SJSA1 (cell line): ENCODE measurements around the gene TULP4. TPM values are rescaled to one million over a fixed set of nuclear protein-coding genes. Genes with fewer than 3 reads are reported as not detected.
"Not testable (repeated sequence)": the region's sequence is repeated elsewhere in the genome, so short reads cannot be mapped to it uniquely, and the experiment has no call there.

Experiments used
- DNase-seq, 2 experiments: peaks; one replicate each; pipeline ENCODE4 v3.0.0-alpha.2; 2015 to 2020; ENCODE audit warnings: low spot score in 2 of 2, low read depth in 1 of 2
- H3K27ac ChIP-seq: fragments of 250-450 bp; sonication (Bioruptor Pico); 2 replicates; pipeline ENCODE4 v1.5.1; 2020; ENCODE audit warnings: mild to moderate bottlenecking, moderate library complexity
- H3K27me3 ChIP-seq: fragments of 250-450 bp; sonication (Bioruptor Pico); replicated peaks from 2 replicates; pipeline ENCODE4 v1.5.1; 2020; ENCODE audit warnings: mild to moderate bottlenecking, moderate library complexity
- H3K36me3 ChIP-seq: fragments of 250-450 bp; sonication (Bioruptor Pico); 2 replicates; pipeline ENCODE4 v1.5.1; 2020; ENCODE audit warnings: mild to moderate bottlenecking
- H3K4me1 ChIP-seq: fragments of 250-450 bp; sonication (Bioruptor Pico); replicated peaks from 2 replicates; pipeline ENCODE4 v1.6.1; 2021; ENCODE audit warnings: mild to moderate bottlenecking
- H3K4me3 ChIP-seq: fragments of 250-450 bp; sonication (Bioruptor Pico); 2 replicates; pipeline ENCODE4 v1.5.1; 2020; ENCODE audit warnings: mild to moderate bottlenecking
- H3K9me3 ChIP-seq: fragments of 250-450 bp; sonication (Bioruptor Pico); replicated peaks from 2 replicates; pipeline ENCODE4 v1.5.1; 2020; ENCODE audit warnings: mild to moderate bottlenecking
- total RNA-seq: library from RNA; depleted of rRNA; stranded (reverse); fragments of >200 nt; shearing (Covaris generic); gene quantifications from 2 replicates; pipeline ENCODE4 v1.2.3, GENCODE V29; 2014

The TULP4 gene
- total RNA-seq, 1 experiment from 2014 or later = 70.1 TPM

DNA sequence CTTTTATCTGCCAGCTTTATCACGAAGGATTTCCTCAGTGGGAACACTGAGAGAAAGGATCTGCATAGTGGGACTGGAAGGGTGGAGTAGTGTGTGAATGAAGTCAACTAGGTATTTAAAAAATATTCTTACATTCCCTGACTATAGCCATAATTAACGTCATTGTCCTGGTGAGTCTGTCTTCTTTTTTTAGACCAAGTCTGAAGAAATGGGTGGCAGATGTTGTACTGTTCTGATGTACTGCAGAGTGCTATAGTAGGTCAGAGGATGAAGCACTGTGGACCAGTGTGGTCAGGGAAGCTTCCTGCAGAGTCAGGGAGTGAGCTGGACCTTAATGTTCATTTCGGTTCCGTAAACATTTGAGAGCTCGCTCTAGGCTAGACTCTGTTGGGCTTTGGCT is 11.9 kb downstream of the TULP4 start:
- Histone ChIP-seq H3K9me3 (no peaks in the 10 kb centered on the region), H3K27ac (no peak overlapping the region), H3K36me3 (no peaks in the 10 kb centered on the region), H3K27me3 (no peaks in the 10 kb centered on the region), H3K4me1 (peaks cover 11% of the 10 kb centered on the region; the same call in 1 of the 2 replicates), H3K4me3 (no peak overlapping the region)
- DNase-seq = no peak

DNA sequence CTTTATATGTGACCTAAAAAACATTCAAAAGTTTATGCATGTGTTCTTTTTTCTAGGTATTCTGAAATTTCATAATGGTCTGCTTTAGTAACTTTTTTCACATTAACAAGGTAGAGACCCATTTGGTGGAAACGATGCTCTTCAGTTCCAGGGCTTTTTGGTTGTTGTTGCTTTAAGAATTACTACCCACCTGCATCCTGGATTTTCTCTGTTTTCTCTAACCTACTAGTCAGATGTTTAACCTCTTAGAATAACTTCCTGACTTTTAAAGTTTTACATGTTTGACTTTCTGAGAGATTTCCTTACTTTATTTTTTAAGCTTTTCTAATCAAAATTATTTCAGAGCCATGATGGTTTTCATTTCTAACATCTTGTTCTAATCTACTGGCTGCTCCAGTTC is 14.9 kb downstream of the TULP4 start:
- no peak for DNase-seq
- H3K9me3 ChIP-seq = peaks cover under 1% of the 10 kb centered on the region; the same call in 1 of the 2 replicates
- H3K4me1 ChIP-seq = peaks cover 7% of the 10 kb centered on the region; the same call in 1 of the 2 replicates
- no peaks in the 10 kb centered on the region; the same call in 1 of the 2 replicates for H3K36me3 ChIP-seq
- no peaks in the 10 kb centered on the region for H3K27me3 ChIP-seq
- no peak overlapping the region for H3K27ac ChIP-seq
- H3K4me3 ChIP-seq = no peak overlapping the region

DNA sequence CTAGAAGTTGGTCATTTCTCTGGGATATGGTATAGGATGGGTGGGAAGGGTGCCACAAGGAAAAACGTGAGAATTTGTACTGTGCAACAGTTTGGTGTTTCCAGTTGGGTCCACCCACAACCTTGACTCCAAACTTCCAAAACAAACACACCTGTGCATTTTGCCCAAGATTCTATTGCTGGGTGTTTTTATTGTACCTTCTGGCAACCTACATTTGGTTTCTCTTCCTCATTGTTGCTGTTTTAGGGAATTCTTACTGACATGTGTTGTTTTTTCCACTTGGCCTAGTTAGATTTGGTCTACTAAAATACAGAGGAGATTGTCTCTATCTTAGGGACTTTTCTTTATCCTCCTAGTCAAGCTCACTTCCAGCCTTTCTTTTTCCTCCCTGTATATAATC is 16.7 kb downstream of the TULP4 start:
- no peak for DNase-seq

DNA sequence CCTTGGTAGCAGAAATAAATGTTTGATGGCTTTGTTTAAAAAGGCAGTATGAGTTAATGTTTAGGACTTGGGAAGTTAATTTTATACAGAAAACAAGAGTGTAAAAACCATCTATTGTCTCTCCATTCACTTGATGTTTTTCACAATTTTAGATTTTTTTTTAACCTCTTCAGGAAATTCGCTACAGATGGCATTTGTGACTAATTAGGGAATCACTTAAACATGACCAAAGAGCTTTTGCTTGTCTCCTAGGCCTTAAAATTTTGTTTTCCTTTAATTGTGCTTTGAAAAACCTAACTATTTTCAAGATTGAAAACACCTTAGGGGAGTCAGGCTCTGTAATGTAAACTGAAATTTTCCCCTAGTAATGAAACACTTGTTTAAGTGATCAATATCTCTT is 17.3 kb downstream of the TULP4 start:
- Histone ChIP-seq H3K4me3 (no peak overlapping the region), H3K27ac (no peak overlapping the region), H3K4me1 (no peaks in the 10 kb centered on the region), H3K27me3 (no peaks in the 10 kb centered on the region), H3K9me3 (peaks cover 13% of the 10 kb centered on the region), H3K36me3 (peaks cover 12% of the 10 kb centered on the region)
- DNase-seq = no peak

More for the DNA sequence above, 16.7 kb downstream of the TULP4 start:
- H3K27me3 ChIP-seq = no peaks in the 10 kb centered on the region
- peaks cover 12% of the 10 kb centered on the region for H3K36me3 ChIP-seq
- H3K4me3 ChIP-seq = no peak overlapping the region
- peaks cover 13% of the 10 kb centered on the region for H3K9me3 ChIP-seq
- H3K4me1 ChIP-seq = no peaks in the 10 kb centered on the region
- H3K27ac ChIP-seq = no peak overlapping the region

DNA sequence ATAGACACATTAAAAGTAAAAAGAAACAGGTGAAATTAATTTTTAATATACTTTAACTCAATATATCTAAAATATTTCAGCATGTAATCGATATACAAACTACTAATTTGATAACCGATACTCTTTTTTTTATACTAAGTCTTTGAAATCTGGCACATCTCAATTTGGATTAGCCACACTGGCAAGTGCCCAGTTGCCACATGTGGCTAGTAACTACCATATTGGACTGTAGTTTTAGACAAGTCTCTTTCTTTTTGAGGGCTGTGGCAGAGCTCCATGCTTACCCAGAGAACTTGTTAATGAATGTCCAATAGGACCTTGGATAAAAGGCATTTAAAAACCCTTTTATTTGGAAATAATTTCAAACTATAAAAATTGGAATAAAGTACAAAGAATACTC is 17.8 kb downstream of the TULP4 start:
- Histone ChIP-seq H3K27me3 (no peaks in the 10 kb centered on the region), H3K9me3 (peaks cover 13% of the 10 kb centered on the region), H3K27ac (no peak overlapping the region), H3K4me1 (no peaks in the 10 kb centered on the region), H3K4me3 (no peak overlapping the region), H3K36me3 (peaks cover 12% of the 10 kb centered on the region)
- no peak for DNase-seq

DNA sequence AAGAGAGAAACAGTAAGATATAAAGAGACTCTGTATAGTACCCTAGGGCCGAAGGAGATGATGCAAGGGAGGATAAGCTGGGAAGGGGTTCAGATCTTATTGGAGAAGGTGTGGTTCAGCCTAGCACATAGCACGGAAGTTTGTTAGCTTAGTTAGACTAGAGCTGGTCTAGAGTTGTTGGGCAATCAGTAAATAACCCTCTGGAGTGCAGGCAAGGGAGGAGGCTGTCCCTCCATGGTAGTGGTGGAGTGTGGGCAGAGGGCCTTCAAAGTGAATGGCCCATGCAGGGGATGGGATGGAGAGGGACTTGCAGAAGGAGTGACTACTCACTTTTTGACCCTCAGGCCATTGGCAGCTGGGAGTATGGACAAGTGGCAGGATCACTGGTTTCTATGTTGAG is 20.0 kb downstream of the TULP4 start:
- Histone ChIP-seq H3K27ac (no peak overlapping the region), H3K9me3 (peaks cover 13% of the 10 kb centered on the region), H3K4me3 (no peak overlapping the region), H3K36me3 (peaks cover 12% of the 10 kb centered on the region), H3K27me3 (no peaks in the 10 kb centered on the region), H3K4me1 (no peaks in the 10 kb centered on the region)
- no peak for DNase-seq

DNA sequence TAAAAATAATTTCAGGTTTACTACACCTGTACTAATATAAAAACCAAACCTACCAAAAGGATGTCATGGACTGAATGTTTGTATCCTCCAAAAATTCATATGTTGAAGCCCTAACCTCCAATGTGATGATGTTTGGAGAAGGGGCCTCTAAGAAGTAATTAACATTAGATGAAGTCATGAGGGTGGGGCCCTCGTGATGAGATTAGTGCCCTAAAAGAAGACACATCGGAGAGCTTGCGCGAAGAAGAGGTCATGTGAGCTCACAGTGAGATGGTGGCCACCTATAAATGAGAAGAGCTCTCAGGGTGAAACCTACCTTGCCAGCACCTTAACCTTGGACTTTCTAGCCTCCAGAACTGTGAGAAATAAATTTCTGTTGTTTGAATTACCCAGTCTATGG is 20.8 kb downstream of the TULP4 start:
- Histone ChIP-seq H3K27ac (no peak overlapping the region), H3K27me3 (no peaks in the 10 kb centered on the region), H3K4me1 (no peaks in the 10 kb centered on the region), H3K4me3 (no peak overlapping the region), H3K36me3 (peaks cover 20% of the 10 kb centered on the region), H3K9me3 (peaks cover 13% of the 10 kb centered on the region)
- DNase-seq = no peak

DNA sequence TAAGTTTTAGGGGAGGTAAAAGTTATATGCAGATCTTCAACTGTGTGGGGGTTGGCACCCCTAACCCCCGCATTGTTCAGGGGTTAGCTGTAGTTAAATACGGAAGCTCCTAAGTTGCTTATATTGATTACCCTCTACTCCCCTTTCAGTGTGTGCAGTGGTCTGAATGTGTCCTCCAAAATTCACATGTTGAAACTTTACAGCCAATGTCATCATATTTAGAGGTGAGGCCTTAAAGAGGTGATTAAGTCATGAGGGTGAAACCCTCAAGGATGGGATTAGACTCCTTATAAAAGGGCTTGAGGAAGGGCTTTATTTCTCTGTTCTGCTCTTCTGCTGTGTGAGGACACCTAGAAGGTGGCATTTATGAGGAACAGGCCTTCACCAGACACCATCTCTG is 22.3 kb downstream of the TULP4 start:
- Histone ChIP-seq H3K4me3 (no peak overlapping the region), H3K36me3 (peaks cover 20% of the 10 kb centered on the region), H3K4me1 (no peaks in the 10 kb centered on the region), H3K27ac (no peak overlapping the region), H3K9me3 (peaks cover 13% of the 10 kb centered on the region), H3K27me3 (no peaks in the 10 kb centered on the region)
- no peak for DNase-seq

DNA sequence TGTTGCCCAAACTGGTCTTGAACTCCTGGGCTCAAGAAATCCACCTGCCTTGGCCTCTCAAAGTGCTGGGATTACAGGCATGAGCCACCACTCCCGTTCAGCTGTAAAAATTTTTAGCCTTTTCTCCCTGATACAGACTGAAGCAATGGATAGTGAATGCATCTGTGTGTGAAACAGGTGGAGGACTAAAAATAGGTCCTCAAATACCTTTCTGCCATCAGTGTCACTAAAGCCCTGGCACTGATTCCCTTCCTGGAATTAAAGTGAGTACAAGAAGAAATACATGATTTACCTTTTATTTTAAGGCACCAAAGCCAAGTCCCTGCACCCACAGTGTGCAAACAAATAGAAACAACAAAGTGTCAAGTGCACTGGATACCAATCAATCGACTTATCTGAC is 25.1 kb downstream of the TULP4 start:
- Histone ChIP-seq H3K9me3 (peaks cover 12% of the 10 kb centered on the region), H3K36me3 (peaks cover 19% of the 10 kb centered on the region), H3K27ac (no peak overlapping the region), H3K27me3 (no peaks in the 10 kb centered on the region), H3K4me1 (peaks cover 9% of the 10 kb centered on the region), H3K4me3 (no peak overlapping the region)
- no peak for DNase-seq

DNA sequence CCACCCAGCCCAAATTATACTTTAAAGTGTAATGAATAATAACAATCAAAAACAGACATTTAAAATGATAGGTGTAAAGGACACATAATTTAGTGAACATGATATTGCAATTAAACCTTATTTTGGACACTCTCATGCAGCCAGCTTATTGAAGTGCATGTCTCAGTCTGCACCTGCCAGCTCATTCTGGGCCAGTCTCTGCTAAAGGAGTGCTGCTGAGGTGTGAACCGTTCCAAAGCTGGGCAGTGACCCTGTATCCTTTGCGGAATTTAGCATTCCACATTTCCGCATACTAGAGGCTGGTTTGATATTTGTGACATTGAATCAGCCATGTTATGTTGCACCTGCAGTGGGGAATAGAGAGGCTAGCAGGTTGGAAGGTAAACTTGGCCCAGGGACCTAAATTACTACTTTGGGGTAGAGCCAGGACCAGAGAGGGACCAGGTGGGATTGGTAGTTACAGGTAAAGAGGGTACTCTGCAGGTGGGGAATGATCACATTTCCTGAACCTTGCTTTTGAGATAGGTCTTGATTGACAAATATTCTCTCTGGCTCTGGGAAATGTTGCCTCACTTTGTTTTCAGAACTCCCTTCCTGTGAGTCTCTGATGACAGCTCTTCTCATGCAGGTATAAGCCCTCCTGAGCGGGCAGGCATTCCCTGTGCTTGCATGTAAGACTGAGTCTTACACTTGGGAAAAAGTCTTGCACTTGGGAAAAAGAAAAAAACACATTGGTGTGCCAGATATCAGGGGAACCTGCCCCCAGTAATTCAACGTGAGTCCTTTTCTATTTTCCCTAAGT is 26.2 kb downstream of the TULP4 start:
- no peaks in the 10 kb centered on the region; the same call in 1 of the 2 replicates for H3K9me3 ChIP-seq
- no peak for DNase-seq
- no peak overlapping the region for H3K4me3 ChIP-seq
- no peaks in the 10 kb centered on the region for H3K27me3 ChIP-seq
- H3K36me3 ChIP-seq = peaks cover 8% of the 10 kb centered on the region
- peaks cover 9% of the 10 kb centered on the region for H3K4me1 ChIP-seq
- H3K27ac ChIP-seq = no peak overlapping the region

DNA sequence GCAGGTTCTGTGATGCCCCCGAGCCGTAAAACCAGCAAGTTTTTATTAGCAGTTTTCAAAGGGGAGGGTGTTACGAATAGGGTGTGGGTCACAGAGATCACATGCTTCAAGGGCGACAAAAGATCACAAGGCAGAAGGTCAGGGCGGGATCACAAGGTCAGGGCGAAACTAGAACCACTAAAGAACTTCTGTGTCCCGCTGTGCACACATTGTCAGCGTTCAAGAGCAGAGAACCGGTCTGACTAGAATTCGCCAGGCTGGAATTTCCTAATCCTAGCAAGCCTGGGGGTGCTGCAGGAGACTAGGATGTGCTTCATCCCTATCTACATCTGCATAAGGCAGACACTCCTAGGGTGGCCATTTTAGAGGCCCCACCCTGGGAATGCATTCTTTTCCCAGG is 26.9 kb downstream of the TULP4 start:
- H3K36me3 ChIP-seq, DNase-seq, H3K27ac ChIP-seq, H3K4me3 ChIP-seq, H3K9me3 ChIP-seq, H3K4me1 ChIP-seq, H3K27me3 ChIP-seq: not testable (repeated sequence)

DNA sequence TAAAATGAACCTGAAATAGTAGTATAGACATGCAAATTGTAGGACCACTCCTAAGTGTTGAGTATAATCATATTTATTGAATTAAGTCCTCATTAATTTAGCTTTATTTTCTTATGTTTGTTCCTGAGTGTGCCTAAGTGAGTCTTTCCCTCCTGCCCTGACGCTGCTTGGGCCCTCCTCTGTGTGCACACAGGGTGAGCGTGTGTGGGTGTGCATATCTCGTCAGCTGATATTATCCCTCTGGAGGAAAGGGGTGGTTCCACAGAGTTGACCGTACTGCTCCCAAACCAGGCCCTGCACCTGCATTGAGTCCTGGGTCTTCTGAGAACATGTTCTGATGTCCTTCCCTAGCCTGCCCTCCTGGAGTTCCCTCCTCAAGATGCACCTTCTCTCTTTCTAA is 28.0 kb downstream of the TULP4 start:
- H3K36me3 ChIP-seq = peaks cover 8% of the 10 kb centered on the region
- H3K4me3 ChIP-seq = no peak overlapping the region
- no peaks in the 10 kb centered on the region; the same call in 1 of the 2 replicates for H3K9me3 ChIP-seq
- no peaks in the 10 kb centered on the region for H3K27me3 ChIP-seq
- H3K27ac ChIP-seq = no peak overlapping the region
- H3K4me1 ChIP-seq = peaks cover 9% of the 10 kb centered on the region
- no peak for DNase-seq

DNA sequence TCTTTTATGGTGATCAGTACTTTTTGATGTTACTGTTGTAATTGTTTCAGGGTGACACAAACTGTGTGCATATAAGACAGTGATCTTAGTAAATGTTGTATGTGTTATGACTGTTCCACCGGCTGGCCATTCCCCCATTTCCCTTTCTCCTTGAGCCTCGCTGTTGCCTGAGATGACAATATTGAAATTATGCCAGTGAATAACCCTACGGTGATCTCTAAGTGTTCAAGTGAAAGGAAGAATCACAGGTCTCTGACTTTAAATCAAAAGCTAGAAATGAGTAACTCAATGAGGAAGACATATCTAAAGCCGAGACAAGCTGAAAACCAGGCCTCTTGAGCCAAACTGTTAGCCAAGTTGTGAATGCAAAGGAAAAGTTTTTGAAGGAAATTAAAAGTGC is 32.3 kb downstream of the TULP4 start:
- Histone ChIP-seq H3K4me1 (peaks cover 9% of the 10 kb centered on the region), H3K27me3 (no peaks in the 10 kb centered on the region), H3K36me3 (no peaks in the 10 kb centered on the region), H3K9me3 (peaks cover 3% of the 10 kb centered on the region; the same call in 1 of the 2 replicates), H3K27ac (no peak overlapping the region), H3K4me3 (no peak overlapping the region)
- no peak for DNase-seq

DNA sequence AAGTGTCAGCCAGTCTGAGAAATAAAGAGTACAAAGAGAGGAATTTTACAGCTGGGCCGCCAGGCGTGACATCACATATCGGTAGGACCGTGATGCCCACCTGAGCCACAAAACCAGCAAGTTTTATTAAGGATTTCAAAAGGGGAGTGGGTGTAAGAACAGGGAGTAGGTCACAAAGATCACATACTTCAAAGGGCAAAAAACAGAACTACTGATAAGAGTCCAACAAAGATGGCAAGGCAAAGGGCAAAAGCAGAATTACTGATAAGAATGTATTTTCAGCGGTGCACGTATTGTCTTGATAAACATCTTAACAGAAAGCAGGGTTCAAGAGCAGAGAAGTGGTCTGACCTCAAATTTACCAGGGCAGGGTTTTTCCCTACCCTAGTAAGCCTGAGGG is 33.2 kb downstream of the TULP4 start:
- not testable (repeated sequence) for H3K9me3 ChIP-seq

More for the DNA sequence above, 33.2 kb downstream of the TULP4 start:
- H3K4me3 ChIP-seq, DNase-seq, H3K36me3 ChIP-seq, H3K27ac ChIP-seq, H3K4me1 ChIP-seq, H3K27me3 ChIP-seq: not testable (repeated sequence)
